Measurements from ENCODE around the gene LPCAT4.
"Not testable (repeated sequence)": the region's sequence is repeated elsewhere in the genome, so short reads cannot be mapped to it uniquely, and the experiment has no call there.

The LPCAT4 gene, protein sequence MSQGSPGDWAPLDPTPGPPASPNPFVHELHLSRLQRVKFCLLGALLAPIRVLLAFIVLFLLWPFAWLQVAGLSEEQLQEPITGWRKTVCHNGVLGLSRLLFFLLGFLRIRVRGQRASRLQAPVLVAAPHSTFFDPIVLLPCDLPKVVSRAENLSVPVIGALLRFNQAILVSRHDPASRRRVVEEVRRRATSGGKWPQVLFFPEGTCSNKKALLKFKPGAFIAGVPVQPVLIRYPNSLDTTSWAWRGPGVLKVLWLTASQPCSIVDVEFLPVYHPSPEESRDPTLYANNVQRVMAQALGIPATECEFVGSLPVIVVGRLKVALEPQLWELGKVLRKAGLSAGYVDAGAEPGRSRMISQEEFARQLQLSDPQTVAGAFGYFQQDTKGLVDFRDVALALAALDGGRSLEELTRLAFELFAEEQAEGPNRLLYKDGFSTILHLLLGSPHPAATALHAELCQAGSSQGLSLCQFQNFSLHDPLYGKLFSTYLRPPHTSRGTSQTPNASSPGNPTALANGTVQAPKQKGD

DNA sequence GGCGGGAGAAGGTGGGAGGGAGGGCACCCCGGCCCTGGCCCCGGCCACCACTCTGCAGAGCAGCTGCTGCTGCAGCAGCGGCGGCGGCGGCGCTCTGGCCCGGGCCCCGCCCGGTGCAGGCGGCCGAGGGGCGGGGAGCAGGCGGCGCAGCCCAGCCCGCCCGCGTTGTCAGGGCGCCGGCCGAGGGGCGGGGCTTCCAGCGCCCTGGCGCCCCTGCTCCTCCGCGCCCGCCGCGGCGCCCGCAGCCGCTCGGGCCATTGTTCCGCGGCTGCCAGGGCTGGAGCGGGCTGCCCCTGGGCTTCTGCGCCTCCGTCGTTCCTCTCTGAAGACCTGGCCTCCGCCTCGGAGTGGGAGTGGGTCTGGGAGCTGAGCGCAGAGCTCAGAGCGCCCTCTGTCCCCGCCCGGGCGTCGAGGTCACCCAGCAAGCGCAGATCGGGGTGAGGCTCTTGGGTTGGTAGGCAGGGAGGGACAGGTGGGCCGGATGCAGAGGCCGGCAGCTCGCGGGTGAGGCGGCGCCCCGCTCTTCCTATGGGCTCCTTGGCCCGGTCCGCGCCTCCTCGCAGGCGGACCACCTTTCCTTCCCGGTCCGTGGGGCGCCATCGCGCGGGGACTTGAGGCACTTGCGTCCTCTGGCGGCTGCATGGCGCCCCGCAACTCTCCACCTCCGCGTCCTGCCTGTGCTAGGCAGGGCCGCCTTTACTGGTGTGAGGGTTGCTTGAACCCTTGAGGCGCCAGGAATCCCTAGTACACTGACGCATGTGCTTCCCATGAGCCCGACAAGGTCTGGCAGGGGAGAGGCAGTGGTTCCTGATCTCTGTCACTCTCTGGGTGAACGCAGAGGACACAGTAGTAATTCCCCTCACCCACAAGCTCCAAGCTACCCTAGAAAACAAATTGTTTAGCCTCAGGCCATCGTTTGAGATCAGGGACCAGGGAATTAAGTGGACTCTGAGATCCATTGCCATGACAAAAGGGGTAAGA, at the start of gene LPCAT4:
Gene LPCAT4 (minus strand): TSS at position 96 of the 981 bp plus-strand sequence. CDS start 96 bp downstream, outside the sequence.
- peak; percentile 90 for DNase-seq

DNA sequence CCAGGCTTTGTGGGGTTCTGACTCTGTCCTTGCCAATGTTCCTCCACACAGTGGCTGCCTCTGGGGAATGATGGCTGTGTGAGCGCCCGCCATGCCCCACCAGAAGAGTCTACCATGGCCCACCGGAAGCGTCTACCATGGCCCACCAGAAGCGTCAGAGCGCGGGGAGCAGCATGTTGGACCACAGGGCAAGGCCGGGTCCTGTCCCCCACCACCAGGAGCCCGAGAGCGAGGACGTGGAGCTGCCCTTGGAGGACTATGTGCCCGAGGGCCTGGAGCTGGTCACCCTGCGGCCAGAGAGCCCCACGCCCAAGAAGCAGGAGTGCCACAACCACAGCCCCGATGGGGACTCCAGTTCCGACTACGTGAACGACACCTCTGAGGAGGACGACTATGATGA, 42.5 kb upstream of the LPCAT4 start:
- not testable (repeated sequence) for DNase-seq

DNA sequence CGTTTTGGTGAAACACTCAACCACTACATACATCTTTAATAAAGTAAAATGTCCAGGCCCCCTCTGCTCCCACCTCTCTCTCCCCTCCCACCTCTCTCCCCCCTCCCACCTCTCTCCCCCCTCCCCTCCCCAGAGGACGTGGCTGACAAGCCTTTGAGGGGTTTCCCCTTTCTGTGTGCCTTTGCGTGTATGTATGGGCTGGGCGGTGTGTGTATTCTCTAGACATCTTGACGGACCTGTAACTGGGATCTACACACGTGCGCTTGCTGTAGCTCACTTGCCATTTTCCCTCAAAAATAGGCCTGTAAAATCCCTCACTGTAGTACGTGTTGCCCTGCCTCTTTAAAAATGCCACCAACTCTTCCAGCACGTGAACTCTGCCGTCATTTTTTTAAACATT, 42.0 kb upstream of the LPCAT4 start:
- DNase-seq = not testable (repeated sequence)

DNA sequence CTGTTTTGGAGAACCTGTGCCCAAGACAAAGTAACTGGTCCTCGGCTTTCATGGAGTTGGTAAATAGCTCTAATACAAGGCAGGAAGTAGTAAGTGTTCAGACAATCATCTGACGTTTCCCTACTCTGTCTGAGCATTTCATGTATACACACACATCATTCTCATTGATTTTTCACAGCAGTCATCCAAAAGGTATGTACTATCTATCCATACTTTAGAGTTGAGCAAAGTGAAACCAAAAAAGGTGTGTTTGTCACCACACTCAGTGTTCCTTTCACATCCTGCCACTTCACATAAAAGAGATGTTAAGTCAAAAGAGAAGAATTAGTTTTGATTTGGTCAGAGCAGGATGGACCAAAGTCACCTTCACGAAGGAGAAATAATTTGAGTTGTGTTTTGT, 36.9 kb upstream of the LPCAT4 start:
- not testable (repeated sequence) for DNase-seq

DNA sequence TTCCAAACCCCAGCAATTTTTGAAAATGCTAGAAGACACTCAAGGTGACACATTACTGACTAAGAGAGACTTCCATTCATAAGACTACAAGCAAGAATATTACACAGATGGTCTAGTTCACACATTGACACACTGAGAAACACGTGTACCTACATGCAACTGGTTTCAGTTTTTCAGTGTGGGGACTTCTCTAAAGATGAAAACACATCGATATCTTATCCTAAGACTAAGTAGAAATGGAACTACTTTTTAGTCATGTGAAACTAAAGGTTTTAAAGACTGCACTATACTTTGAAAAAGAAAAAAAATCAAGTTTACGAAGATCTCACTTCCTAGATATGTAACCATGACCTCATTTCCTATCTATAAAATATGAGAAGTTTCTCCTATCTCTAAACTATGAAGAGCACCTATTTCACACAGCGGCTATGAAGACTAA, 36.2 kb upstream of the LPCAT4 start:
- DNase-seq = not testable (repeated sequence)

DNA sequence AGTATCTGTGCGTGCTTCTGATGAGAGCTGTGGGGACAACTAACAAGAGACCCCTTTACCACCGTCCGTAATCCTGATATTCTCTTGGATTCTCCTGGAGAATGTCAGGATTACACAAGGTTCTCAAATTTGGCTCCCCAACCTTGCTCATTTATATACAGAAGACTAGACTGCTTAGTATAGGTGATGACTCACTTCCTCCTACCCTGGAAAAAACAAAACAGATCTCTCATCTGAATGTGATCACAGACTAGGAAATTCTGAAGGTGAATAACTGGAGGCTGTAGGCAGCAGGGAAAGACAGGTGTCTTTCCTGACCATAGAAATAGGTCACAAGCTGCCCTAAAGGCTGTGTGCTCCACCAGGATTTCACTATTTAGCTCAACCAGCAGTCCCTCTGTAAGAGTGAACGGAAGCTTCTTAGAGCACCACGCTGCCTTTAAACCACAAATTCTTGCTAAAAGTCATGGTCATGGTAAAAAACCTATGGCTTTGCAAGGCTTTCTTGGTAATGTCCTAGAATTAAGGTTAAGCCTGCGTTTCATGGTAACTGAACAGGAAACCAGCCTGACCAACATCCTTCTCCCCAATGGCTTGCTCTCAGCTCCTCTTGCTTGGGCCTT, 30.8 kb upstream of the LPCAT4 start:
- DNase-seq = peak; percentile 59

DNA sequence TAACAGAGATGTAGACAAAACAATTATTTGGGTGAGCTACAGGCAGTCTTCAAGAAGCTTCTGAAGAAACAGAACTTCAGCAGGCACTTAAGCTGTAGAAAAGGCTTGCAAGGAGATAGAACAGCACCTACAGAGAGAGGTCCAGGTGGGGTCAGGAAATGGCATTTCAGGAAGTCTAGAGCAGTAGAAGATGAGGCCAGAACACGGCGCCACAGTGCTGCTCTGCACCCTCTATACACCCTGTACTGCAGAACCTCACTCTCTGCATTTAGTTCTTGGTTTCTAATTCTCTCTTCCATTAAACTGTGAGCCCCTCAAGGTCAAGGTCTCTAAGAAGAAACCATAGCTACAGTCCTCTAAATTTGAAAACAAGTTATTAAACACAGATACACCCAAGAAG, 26.0 kb upstream of the LPCAT4 start:
- DNase-seq = not testable (repeated sequence)

DNA sequence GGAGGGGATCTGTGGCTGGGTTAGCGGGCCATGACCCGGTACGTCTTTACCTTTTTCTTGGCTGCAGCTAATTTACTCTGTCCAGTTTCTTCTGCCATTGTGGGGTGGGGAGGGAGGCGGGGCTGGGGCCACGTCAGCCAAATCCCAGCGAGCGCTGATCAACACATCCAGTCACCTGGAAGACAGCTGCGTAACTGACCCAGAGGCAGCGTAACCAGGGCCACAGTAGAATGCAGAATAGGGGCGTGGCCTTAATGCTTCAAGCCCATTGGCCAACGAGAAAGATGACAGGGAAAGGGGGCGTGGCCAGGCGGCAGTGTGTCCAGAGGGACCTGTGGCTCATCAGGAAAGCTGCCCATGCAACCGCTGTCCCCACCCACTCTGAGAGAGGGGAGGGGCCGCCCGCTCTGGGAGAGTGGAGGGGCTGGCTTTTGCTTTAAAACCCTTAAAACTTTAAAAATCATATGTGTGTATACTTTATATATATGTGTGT, 22.6 kb upstream of the LPCAT4 start:
- not testable (repeated sequence) for DNase-seq

DNA sequence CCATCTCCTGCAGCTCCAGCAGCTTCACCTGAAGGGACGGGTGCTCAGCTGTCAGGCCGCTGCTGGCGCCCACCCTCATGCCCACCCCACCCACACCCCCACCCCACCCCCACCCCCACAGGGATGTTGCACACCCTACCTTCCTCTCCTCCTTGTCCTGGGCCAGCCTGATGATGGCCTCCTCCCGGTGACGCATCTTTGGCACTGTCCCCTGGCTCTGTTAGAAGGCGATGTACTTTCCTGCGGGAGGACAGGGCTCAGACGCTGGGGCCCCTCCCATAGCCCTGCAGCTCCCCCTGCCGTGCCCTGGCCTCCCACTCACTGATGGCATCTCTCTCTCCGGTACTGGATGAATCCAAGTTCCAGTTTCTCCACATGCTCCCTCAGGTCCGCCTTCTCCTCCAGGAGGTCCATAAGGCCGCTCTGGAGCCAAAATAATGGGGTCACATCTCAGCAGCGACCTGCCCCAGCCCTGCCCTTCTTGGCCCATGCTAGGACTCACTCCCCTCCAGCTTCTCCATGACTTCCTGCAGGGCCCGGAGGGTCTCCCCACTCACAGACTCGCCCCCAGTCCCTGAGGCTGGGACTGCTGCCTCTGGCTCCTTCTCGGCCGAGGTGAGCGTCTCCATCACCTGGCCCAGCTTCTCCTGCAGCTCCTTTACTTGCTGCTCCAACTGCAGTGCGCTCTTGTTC, 15.0 kb upstream of the LPCAT4 start:
- DNase-seq = not testable (repeated sequence)

DNA sequence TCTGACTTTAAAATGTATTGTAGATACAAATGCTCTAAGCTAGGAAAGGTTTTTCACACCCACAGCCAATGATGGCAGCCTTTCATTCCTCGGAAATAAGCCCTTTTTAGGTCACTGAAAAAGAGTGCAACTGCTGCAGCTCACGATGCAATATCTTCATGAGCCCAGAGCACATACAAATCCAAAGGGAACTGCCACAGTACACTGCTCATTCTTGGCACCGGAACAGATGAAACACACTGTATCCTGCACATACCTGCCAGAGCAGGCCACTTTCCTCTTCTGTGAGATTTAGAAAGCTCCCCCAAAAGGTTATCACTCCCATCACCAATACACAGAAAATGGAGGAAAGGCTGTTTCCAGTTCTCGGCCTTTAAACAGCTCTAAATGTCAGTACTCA, 13.5 kb upstream of the LPCAT4 start:
- not testable (repeated sequence) for DNase-seq

DNA sequence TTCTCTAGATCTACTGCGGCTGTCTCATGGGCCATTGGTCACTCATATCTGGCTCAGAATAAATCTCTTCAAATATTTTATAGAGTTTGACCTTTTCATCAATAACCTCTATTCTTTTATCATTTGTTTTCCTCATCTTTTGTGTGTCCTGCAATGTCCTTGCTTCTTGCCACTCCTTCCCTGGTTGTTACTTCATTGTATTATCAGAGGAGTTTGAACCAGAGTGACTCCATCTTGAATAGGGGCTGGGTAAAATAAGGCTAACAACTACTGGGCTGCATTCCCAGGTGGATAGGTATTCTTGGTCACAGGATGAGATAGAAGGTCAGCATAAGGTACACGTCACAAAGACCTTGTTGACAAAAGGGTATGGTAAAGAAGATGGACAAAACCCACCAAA, 9.9 kb upstream of the LPCAT4 start:
- DNase-seq = no peak

DNA sequence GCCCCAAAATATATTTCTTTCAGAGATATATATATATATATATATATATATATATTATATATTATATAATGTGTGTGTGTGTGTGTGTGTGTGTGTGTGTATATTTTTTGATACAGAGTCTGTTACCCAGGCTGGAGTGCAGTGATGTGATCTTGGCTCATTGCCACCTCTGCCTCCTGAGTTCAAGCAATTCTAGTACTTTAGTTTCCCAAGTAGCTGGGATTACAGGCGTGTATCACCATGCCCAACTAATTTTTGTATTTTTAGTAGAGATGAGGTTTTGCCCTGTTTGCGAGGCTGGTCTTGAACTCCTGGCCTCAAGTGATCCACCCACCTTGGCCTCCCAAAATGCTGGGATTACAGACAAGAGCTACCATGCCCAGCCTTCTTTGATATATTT, 8.5 kb upstream of the LPCAT4 start:
- DNase-seq = not testable (repeated sequence)

DNA sequence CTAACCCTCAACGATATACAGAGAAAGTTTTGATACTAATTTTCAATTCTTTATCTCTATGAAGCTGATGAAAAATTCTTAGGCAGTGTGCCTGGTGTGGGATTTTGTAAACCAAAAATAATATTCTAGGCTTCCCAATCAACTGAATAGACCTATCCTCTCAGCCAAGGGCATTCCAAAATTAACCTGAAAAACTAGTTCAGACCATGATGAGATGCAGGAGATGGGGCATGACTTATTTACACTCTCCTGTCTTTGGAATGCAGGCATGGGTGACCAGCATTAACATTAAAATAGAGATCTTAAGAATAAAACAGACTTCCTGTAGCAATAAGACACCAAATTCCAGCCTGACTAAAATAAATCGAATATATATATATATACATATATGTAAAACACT, 7.8 kb upstream of the LPCAT4 start:
- DNase-seq = no peak

DNA sequence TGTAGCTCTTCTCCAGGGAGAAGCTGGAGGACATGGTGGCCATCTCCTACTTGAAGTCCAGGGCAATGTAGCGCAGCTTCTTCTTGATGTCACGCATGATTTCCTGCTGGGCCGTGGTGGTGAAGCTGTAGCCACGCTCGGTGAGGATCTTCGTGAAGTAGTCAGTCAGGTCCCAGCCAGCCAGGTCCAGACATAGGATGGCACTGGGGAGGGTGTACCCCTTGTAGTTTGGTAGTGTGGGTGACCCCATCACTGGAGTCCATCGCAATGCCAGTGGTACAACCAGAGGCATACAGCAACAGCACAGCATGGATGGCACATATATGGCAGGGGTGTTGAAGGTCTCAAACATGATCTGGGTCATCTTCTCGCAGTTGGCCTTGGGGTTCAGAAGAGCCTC, 7.0 kb upstream of the LPCAT4 start:
- DNase-seq = no peak

DNA sequence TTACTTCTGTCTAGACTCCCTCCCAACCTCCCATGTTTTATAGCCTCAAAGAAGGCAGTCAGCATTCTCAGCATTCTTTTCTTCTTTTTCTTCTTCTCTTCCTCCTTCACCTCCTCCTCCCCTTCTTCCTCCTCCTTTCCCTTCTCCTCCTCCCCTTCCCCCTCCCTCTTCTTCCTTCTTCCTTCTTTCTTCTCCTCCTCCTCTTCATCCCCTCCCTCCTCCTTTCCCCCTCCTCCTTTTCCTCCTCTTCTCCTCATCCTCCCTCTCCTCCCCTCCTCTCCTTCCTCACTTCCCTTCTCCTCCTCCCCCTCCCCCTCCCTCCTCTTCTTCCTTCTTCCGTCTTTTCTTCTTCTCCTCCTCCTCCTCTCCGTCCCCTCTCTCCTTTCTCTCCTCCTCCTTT, 3.6 kb upstream of the LPCAT4 start:
- DNase-seq = no peak

DNA sequence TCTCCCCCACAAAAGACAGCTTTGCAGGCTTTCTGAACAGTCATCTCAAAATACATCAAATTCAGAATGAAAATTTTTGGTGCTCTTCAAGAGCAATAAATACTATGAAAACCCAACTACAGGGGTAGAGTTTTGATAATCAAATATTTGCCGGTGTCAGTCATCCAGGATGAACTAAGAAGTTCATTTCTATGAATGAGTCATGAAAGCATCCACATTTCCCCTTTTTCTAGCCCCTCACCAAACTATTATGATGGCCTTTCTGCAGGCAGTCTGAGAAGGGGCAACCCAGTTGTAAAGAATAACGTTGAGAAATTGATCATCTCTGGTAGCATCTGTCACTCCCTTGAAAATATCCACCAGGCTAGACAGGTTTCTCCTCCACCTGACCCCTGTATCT, 3.1 kb upstream of the LPCAT4 start:
- no peak for DNase-seq

DNA sequence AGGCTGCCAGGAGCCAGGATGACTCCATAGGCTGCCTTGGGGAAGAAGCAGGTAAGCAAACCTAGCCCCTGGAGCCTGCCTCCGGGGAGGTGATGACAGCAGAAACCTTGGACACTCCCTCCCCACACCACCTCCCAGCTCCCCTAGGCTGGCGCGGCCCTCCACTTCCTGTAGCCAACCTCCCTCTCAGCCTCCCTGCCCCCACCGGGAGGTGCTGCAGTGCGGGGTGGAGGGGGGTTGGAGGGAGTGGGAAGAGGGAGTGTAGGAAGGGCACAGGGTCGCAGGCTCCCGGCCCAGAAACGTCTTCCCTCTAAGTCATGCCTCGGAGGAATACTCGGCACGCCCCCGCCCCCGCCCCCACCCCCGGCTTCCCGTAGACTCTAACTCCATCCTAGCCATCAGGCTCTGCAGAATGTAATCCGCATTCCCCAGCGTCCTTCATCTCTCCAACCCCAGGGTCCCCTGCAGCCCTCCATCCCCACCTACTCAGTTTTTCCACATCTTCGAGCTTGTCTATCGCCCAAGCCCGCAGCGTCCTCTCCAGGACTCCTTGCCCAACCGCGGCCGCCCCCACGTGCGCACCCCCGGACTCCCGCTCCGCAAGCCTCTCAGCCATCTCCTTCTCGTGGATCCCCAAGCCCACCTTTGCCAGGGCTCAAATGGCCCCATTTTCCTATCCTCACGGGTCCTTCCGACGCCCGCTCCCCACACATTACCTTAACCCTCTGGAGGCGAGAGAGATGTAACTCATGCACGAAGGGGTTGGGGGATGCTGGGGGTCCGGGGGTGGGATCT, 528 bp downstream of the LPCAT4 start:
- DNase-seq = peak; percentile 39

DNA sequence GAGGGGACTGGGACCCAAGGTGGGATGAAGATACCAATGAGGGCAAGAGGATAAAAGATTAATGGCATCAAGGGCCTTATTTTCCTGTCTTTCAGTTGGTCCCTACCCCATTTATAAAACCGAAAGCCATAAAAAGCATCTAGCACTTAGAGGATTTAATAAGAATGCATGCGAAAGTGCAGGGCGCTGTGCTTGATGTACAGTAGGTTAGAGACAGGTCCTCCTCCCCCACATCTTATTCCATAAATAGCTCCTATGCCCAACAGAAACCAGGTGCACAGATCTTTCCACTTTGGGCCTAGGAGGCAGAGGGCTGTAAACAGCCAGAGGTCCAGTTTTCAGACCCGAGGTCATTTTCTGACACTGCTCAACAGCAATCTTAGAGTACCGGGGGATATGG, 1.2 kb downstream of the LPCAT4 start:
- no peak for DNase-seq

DNA sequence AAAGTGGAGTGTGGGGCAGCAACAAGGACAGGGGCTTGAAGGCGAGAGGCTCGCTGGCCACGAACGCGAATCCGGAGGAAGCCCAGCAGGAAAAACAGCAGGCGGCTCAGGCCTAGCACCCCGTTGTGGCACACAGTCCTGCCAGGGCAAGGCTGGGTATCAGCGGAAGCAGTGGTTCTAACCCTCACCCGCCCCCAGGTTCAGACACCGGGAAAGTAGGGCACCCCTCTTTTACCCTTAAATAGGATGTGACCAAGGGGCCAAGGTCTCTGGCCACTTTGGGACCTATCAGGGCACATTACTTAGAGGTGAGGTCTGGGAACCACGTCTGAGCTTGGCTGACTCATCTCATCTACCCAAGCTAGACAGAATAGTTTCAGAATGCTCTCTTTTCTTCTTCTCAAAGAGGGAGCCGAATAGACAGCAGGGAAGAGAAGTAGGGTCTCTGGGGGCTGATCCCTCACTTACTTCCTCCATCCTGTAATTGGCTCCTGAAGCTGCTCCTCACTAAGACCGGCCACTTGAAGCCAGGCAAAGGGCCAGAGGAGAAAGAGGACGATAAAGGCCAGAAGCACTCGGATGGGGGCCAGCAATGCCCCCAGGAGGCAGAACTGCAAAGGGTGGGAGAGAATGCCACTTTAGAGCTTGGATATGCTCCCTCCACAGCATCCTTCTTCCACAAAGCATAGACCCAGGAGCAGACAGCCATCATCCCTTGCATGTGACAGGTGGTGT, 1.7 kb downstream of the LPCAT4 start:
- DNase-seq = peak; percentile 13

DNA sequence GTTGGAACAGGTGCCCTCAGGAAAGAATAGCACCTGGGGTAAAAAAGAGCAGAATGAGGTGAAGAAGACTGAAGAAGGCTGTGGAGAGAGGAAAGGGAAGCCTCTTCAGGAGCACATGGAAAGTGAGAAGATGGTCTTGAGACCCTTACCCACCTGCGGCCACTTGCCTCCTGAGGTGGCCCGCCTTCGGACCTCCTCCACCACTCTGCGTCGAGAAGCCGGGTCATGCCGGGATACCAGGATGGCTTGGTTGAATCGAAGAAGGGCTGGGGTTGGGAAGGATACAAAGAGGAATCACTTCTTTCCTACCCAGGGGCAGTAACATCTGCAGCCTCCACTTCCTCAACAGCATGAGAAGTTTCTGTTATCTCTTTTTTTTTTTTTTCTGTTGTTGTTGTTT, 3.0 kb downstream of the LPCAT4 start:
- no peak for DNase-seq

Data from CD4-positive, alpha-beta T cell treated with Interleukin-4 for 4 hours (primary cell).